ENCODE results near the gene CNOT11.
"Not testable (repeated sequence)": the region's sequence is repeated elsewhere in the genome, so short reads cannot be mapped to it uniquely, and the experiment has no call there.

The CNOT11 gene

DNA sequence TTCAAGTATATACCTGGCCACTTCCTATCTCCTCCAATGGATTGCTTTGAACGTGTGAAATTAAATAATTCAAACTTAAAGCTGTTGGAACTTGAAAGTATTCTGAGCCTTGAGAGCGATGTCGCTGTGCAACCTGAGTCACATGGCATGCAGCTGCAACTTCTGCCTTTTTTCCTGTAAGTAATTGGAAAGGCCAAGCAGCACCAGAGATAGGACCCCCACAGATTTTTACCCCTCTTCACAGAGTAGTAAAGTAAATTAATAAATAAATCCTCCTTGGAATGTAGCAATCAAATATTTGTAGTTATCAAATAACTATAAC is 59.0 kb downstream of the CNOT11 start:
- no peak for DNase-seq

DNA sequence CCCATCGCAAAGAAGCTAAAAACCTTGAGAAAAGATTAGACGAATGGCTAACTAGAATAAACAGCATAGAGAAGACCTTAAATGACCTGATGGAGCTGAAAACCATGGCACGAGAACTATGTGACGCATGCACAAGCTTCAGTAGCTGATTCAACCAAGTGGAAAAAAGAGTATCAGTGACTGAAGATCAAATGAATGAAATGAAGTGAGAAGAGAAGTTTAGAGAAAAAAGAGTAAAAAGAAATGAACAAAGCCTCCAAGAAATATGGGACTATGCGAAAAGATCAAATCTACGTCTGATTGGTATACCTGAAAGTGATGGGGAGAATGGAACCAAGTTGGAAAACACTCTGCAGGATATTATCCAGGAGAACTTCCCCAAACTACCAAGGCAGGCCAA is 63.9 kb downstream of the CNOT11 start:
- not testable (repeated sequence) for DNase-seq

All from NCI-H748 treated with DMSO at 0.1 percent for 48 hours (cell line).